PC-3 (cell line): ENCODE measurements around the gene GALNT4.

ENCODE experiments used
- EZH2 ChIP-seq: fragments of 300-600 bp; sonication (generic); IDR thresholded peaks from one replicate; pipeline ENCODE4 v1.6.1; 2017; ENCODE audit warnings: antibody characterized with exemption, mild to moderate bottlenecking, low read length; ENCODE audit not compliant: unreplicated experiment
- TF ChIP-seq, protein P1 (sequence below): fragments of 300-600 bp; sonication (generic); conservative IDR thresholded peaks from 2 replicates; pipeline ENCODE4 v1.5.1; 2017; ENCODE audit warnings: antibody characterized with exemption, low read depth, mild to moderate bottlenecking, low read length

DNA sequence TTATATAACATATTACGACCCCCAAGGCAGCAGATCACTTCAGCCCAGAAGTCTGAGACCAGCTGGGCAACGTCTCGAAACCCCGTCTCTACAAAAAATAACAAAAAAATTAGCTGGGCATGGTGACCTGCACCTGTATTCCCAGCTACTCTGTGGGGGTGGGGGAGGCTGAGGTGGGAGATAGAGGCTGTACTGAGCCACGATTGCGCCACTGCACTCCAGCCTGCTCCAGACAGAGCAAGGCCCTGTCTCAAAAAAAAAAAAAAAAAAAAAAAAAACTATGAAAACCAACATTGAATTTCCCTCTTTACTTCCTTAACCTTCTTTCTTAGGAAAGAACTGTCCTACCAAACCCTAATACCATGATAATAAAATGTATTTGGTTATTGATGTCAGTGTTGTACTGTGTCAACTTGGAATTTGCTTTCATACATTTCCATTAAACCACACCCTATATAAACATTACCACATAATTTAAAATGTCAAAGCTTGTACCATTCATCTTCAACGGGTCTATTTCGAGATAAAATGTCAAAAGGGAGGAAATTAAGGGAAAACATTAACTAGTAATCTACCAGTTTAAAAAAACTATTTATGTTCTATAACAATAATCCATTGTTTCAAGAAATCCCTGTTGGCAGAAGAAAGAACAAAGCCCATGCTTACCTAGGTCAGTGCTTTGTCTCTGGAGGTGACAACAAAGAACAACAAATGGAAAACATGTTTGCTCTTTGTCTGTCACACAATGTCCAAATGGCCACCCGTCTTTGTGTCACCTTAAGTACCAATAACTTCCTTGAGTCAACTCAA lies 17.4 kb downstream of the GALNT4 start:
- no peak for TF ChIP-seq EZH2
- TF ChIP-seq, protein P1, sequence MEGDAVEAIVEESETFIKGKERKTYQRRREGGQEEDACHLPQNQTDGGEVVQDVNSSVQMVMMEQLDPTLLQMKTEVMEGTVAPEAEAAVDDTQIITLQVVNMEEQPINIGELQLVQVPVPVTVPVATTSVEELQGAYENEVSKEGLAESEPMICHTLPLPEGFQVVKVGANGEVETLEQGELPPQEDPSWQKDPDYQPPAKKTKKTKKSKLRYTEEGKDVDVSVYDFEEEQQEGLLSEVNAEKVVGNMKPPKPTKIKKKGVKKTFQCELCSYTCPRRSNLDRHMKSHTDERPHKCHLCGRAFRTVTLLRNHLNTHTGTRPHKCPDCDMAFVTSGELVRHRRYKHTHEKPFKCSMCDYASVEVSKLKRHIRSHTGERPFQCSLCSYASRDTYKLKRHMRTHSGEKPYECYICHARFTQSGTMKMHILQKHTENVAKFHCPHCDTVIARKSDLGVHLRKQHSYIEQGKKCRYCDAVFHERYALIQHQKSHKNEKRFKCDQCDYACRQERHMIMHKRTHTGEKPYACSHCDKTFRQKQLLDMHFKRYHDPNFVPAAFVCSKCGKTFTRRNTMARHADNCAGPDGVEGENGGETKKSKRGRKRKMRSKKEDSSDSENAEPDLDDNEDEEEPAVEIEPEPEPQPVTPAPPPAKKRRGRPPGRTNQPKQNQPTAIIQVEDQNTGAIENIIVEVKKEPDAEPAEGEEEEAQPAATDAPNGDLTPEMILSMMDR = no peak
